K562 (cell line): Measurements from ENCODE around the gene NELL1.

Experiments
- CTCF ChIP-seq, 3 experiments: IDR thresholded peaks in 2 of 3; conservative IDR thresholded peaks in 1 of 3; 2 replicates each; pipeline ENCODE4 v1.5.1; 2011 to 2012; ENCODE audit warnings: low read length in 3 of 3, mild to moderate bottlenecking in 3 of 3, control low read depth in 2 of 3, improper control_type of control experiment in 1 of 3, inconsistent platforms in 1 of 3, low read depth in 1 of 3, mixed read lengths in 1 of 3, moderate library complexity in 1 of 3; ENCODE audit not compliant: insufficient read depth in 2 of 3
- ETV1 ChIP-seq: fragments of 450-650 bp; conservative IDR thresholded peaks from 2 replicates; pipeline ENCODE4 v1.6.1; 2016; ENCODE audit warnings: missing genetic modification characterization, control low read depth, low read depth, missing compliant biosample characterization
- GATAD2B ChIP-seq: fragments of 450-650 bp; IDR thresholded peaks from 2 replicates; pipeline ENCODE4 v1.6.1; 2017; ENCODE audit warnings: mild to moderate bottlenecking, borderline replicate concordance
- HNRNPUL1 ChIP-seq: fragments of 200-400 bp; formaldehyde crosslinking; IDR thresholded peaks from 2 replicates; pipeline ENCODE4 v1.6.1; 2017; ENCODE audit warnings: low read length
- NCOA4 ChIP-seq: fragments of 450-650 bp; IDR thresholded peaks from 2 replicates; pipeline ENCODE4 v1.6.1; 2018; ENCODE audit warnings: mild to moderate bottlenecking; ENCODE audit not compliant: partially characterized antibody
- SP1 ChIP-seq: sonication (generic); formaldehyde crosslinking; IDR thresholded peaks from 2 replicates; pipeline ENCODE4 v1.8.1; 2022; ENCODE audit warnings: mild to moderate bottlenecking, missing genetic modification reagents

- TF ChIP-seq CTCF (IDR thresholded peaks at IDR 0.05 in 2 of 3, conservative IDR thresholded peaks at IDR 0.05 in 1 of 3; ENCODE audit: insufficient read depth in 2 of 3, low read depth in 1 of 3, low read length in 3 of 3): no peak
- no peak for TF ChIP-seq NCOA4
- no peak for TF ChIP-seq GATAD2B
- no peak for TF ChIP-seq SP1 (CRISPR knock-in tag)
- no peak for TF ChIP-seq ETV1 (tag)
- TF ChIP-seq HNRNPUL1: no peak
Measured at GRCh38 chr11:21174781-21175180, 505.4 kb downstream of the NELL1 start.
